Body of pancreas (tissue), 4 donors: ENCODE data around the gene ABCC1.

Source experiments
- CTCF ChIP-seq, 7 experiments: fragments of 450-650 bp in 4 of 7; fragments of 200-600 bp in 3 of 7; sonication (generic) in 3 of 7; IDR thresholded peaks; one replicate each; pipeline ENCODE4 v1.5.1; 2016 to 2019; ENCODE audit warnings: antibody characterized with exemption in 7 of 7
- POLR2A ChIP-seq, 3 donors: fragments of 450-650 bp; IDR thresholded peaks; one replicate each; pipeline ENCODE4 v1.6.1; 2016; ENCODE audit warnings: antibody characterized with exemption in 3 of 3, mild to moderate bottlenecking in 2 of 3

DNA sequence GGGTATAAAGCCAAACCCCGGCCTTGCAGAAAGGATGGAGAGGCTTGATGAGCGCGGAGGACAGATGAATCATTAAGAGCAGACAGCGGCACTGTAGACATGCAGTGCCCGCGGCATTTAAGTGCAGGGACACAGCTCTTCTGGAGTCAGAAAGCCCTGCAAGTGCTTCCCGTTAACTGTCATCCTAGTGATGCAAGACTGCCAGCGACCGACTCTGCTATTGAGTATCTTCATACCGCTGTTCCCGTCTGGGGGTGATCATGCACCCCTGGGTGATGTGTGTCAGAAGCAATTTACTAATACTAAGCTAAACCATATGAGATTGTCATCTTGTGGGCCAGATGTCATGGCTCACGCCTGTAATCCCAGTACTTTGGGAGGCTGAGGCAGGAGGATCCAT is 172.8 kb downstream of the ABCC1 start:
- no peak for TF ChIP-seq POLR2A (IDR thresholded peaks at IDR 0.05)
- no peak for TF ChIP-seq CTCF (IDR thresholded peaks at IDR 0.05)
